GM12865 (cell line): ENCODE results near the gene RASAL1.

Experiments used
- DNase-seq: peaks from one replicate; pipeline ENCODE4 v3.0.0; 2010; ENCODE audit warnings: low read depth
- H3K4me3 ChIP-seq: 2 replicates; pipeline ENCODE4 v1.5.1; 2011; ENCODE audit warnings: mild to moderate bottlenecking, low read depth, low read length, control low read depth
- CTCF ChIP-seq: IDR thresholded peaks from 2 replicates; pipeline ENCODE4 v1.5.1; 2011; ENCODE audit warnings: low read length, control low read depth, low read depth, inconsistent platforms; ENCODE audit not compliant: insufficient read depth; ENCODE audit errors: missing control alignments

The RASAL1 gene

GRCh38 chr12:113061061-113061694 lies 74.4 kb downstream of the RASAL1 start:
- no peak for TF ChIP-seq CTCF
- no peak overlapping the region for H3K4me3 ChIP-seq
- no peak for DNase-seq

DNA sequence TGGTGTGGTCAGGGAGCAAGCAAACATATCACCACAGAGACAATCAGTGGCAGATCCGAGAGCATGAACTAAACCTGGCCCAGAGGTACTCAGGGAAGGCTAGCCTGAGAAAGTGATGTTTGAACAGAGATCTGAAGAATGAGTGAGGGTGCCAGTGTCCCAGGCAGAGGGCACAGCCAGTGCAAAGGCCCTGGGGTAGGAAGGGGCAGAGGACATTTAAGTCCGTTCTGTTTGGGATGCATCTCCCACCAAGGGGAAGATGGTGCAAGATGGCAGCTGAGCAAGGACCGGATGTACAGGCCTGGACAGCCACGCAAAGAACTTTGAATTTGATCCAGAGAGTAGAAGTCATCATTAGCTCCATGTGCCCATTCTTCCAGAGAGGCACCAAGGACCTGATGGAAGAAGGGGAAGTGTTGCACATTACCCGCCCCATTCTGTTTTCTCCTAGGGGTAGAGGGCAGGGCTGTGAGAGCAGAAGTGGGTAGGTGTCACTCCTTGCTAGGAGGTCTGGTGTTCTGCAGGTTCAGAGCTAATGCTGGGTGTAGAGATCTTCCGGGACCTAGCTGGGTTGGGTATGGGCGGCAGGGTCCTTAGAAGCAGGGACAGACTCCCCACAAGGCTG lies 75.1 kb downstream of the RASAL1 start:
- no peak for DNase-seq
- H3K4me3 ChIP-seq: no peak overlapping the region
- no peak for TF ChIP-seq CTCF

- no peak for TF ChIP-seq CTCF
- no peak for DNase-seq
- H3K4me3 ChIP-seq: no peak overlapping the region
Observed at GRCh38 chr12:113059071-113059595, 76.4 kb downstream of the RASAL1 start.

DNA sequence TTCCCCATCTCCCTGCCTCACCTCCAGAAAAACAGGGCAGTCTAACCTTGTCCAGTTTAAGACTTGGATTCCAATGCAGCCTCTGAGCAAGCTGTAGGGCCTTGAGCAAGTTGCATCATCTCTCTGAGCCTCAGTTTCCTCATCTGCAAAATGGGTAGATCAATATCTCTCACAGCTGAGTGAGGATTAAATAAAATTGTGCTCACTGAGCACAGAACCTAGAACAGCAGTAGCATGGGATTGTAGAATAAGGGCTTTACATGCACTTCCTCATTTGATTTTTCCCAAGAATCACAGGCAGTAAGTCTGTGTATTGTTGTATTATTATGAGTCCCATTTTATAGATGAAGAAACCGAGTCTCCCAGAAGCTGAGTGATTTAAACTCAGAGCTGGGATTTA lies 77.0 kb downstream of the RASAL1 start:
- no peak overlapping the region for H3K4me3 ChIP-seq
- no peak for TF ChIP-seq CTCF
- DNase-seq: no peak

DNA sequence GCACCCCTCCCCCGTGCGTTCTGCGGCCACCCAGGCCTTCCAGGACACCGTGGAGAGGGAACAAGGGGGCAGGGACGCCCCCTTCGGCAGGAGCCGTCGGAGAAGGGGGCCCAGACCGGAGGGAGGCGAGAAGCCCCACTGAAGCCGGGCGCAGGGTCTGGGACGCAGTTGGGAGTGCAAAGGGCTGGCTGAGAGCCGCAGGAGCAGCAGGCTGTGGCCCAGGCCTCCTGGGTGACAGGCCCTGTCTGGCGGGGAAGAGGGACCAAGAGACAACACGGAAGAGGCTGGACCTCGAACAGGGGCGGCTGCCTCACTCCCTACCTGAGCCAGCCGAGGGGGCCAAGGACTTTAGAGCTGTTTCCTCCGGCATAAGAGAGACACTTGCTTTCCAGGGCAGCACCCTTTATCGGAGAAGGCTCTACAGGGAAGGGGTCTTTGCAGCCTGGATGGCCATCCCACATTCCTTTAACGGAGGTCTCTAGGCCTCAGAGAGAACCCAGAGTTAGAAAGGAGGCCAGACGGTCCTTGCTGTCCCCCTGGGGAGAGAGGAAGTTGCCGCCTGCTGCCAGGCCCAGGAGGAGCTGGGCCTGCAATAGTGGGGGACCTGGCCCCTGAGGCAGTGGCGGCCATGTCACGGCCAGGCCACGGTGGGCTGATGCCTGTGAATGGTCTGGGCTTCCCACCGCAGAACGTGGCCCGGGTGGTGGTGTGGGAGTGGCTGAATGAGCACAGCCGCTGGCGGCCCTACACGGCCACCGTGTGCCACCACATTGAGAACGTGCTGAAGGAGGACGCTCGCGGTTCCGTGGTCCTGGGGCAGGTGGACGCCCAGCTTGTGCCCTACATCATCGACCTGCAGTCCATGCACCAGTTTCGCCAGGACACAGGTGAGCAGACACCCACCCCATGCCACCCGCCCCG lies 77.7 kb downstream of the RASAL1 start:
- H3K4me3 ChIP-seq: no peak overlapping the region
- no peak for DNase-seq
- TF ChIP-seq CTCF: no peak

DNA sequence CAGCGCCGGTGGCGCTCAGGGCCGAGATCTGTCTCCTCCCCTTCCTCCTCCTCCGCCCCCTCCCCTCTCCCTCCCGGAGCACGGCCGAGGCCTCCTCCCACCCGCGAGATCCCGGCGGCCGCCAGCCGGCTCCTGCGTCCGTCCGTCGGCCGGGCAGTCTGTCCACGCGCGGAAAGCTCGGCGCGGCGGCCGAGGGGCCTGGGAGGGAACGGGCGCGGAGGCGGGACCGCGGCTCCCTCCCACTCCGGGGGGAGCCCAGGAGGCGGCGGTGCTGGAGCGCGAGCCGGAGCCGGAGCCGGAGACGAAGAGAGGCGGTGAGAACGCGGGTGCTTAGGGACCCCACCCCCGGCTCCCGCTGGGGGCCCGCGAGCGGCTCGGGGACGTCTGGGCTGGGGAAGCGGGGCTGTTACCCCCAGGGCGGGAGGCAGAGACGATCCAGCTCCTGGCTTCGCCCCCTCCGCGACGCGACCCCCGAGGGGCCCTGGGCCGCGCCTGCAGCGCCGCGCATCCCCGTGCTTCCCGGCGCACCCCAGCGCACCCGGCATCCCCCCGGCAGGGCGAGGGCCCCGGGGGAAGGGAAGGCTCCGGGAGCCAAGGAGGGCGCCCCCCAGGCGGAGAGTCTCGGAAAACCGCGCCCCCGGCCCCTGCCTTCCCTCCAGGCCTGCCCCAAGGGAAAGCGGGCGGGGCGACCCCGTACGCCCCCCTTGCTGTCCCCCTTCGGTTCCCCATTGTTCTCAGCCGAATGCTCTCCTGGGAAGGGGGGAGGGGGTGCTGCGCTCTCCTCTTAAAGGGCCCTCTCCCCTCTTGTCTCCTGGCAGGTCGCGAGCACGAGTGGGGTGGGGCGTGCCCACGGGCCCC lies 78.7 kb downstream of the RASAL1 start, which contains the start of gene DTX1:
Gene DTX1 (plus strand): TSS at position 100 of the 858 bp plus-strand sequence. CDS start 1,463 bp downstream, outside the sequence.
- no peak within 1 kb of the TSS; the same call in 1 of the 2 replicates for H3K4me3 ChIP-seq
- no peak for DNase-seq
- no peak for TF ChIP-seq CTCF
